SH-SY5Y (cell line): ENCODE data around the gene OR8D1.

Experiments
- GATA2 ChIP-seq: IDR thresholded peaks from 2 replicates; pipeline ENCODE4 v1.6.1; 2011; ENCODE audit warnings: mild to moderate bottlenecking, low read depth, low read length
- GATA3 ChIP-seq: IDR thresholded peaks from 2 replicates; pipeline ENCODE4 v1.6.1; 2011; ENCODE audit warnings: low read depth, mild to moderate bottlenecking, low read length, moderate library complexity

DNA sequence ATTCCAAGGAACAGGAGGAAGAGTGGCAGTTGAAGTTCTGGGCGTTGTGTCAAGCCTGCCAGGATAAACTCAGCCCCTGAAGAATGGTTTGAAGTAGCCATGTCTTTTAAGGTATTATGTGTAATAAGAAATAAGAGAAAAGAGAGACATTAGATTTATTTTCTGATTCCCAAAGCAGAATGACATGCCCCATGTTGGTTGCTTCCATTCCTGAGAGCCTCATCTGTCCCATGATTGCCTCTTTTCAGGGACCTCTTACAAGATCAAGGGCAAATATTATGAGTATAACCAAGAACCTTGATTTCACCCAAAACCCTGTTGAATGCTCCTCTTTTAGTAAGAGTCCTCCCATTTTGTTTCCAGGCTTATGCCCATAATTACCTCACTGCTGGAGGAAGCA is 6.3 kb upstream of the OR8D1 start, which contains the start of gene OR8D2:
- TF ChIP-seq GATA2, result no peak
- no peak for TF ChIP-seq GATA3
